ENCODE data around the gene TEKT5.

TEKT5 gene

GRCh38 chr16:10610499-10611184, 84.1 kb downstream of the TEKT5 start:
- no peak for DNase-seq (ENCODE audit: low read depth in 3 of 3)

DNA sequence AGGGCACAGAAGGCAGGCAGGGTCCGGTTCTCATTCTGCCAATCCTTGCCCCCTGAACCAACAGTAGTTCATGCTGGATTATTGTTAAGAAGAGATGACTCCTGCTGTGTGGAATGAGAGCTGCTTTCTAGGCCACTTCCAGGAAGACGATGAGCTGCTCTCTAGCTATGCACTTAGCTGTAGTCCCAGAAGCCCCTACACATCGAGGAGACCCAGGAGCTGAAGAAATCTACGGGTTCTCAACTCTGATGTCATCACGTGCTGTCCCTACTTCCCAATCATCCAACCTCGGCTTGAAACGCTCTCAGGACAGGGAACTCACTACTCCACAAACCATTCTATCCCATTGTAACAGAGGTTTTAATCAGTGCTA, 85.3 kb downstream of the TEKT5 start:
- no peak for DNase-seq (ENCODE audit: low read depth in 3 of 3)

DNA sequence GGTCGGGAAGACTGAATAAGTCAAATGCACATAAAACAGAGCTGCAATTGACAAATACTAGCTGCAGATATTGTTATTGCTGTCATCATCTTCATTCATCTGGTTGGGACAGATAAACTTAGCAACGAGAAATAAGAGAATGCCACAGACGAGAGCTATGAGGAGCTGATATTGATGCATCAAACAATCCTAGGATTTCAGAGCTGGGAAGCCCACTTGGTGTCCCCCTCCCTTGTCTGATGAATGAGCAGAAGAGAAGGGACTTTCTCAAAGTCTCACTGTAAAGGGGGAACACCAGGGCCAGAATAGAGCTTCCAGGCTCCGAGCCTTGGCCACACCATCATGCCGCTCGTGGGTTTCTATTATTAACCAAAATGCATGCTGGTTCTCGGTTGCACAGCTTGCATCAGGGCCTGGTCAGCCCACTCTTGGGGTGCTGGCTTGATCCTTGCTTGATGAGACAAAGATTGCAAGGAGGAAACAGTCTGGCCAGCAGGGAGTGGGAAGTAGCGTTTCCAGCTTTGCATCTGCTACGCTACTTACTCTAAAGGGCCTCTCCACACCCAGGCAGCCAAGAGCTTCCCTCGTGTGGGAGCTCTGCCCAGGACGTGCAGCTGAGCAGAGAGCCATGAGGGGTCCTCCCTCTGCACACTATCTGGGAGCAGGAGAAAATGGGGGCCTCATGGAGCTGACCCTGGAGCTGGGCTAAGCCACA, 85.9 kb downstream of the TEKT5 start:
- DNase-seq (ENCODE audit: low read depth in 3 of 3): no peak

- no peak for DNase-seq (ENCODE audit: low read depth in 3 of 3)
Measured at GRCh38 chr16:10607157-10607556, 87.6 kb downstream of the TEKT5 start.

DNA sequence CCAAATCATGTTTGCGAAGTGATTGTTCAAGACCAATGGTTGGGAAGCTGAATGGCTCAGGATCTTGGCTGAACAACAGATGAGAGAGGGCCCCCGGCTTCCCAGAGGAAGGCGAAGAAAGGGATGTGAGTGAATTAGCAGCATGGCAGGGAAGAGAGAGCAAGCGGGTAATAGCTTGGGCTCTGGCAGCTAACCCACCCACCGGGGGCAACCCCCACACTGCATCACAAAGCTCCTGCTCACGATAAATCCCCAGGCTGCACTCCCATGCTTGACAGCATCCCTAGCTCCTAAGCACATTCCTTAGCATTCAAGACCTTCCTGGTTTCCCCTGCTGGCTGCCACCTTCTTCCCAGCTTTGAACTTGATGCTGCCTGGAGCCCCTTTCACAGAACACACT, 88.1 kb downstream of the TEKT5 start:
- no peak for DNase-seq (ENCODE audit: low read depth in 3 of 3)

GRCh38 chr16:10605636-10606035, 89.1 kb downstream of the TEKT5 start:
- no peak for DNase-seq (ENCODE audit: low read depth in 3 of 3)

DNA sequence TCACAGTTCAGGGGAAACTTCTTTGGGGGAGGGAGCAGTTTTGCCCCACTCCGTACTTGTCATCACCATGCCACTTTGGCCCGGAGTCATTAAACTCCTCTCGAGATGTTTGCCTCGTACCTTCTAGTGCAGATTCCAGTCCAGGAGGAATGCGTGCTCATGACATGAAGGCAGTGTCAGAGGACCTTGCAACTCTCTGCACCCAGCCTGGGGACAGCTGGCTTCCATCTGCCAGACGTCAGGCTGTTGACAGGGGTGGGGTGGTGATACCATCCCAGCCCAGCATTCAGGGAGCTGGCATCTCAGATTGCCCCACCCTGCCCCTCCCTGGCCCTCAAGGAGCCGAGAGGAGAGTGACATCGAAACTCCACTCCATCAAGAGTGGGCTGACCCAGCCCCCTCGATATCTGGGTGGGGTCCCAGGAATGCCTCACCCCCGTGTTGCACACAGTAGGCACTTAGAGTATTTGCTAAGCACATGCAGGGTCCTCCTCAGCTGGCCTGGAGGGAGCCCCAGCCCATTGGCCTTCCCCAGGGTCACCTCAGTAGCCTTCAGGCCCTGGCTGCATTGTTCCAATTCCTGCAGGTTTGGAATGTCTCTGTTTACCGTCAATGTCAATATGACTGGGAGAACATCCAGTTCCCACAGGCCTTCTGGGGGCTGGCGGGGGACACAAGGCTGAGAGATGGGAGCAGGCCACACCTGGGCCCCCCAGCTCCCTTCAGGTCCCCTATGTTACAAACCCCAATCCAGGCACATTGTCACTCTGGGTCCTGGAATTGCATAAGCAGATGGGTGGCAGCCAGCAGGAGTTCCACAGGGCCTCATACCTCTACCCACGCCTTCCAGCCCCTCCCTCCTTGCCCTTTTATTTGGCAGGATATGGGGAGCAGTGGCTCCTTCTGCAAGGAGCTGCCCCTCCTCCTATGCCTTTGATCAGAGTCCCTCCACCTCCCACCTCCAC, 93.0 kb downstream of the TEKT5 start:
- DNase-seq (ENCODE audit: low read depth in 3 of 3): no peak

DNA sequence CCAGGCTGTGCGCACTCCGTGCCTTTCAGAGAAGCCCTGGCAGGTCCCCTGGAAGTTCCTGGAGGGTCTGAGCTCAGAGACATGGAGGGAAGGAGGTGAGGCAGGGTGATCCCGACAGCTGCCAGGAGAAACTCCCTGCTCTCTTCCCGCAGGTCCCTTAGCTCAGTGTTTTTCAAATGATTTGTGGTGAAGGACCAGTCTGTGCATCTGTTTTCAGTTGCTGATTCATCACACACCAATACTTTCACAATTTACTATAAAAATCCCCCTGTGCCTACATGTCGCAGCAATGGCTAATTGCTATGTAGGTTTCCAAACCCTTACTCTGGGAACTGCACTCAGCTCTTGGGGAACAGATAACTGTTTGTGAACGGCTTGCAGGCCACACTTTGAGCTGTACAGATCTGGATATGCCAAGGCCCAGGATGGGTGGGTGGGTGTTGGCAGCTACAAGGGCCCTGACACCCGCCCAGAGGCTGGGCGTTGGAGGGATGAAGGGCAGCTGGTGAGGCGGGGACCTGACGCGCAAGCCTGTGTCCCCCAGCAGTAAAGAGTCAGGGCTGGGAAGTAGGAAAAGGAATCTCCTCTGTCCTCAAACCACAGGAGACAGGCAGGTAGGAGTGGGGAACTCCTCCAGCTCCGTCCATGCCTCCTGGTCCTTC, 93.8 kb downstream of the TEKT5 start:
- no peak for DNase-seq (ENCODE audit: low read depth in 3 of 3)

GRCh38 chr16:10599626-10600025, 95.1 kb downstream of the TEKT5 start:
- DNase-seq (ENCODE audit: low read depth in 3 of 3): no peak

- DNase-seq (ENCODE audit: low read depth in 3 of 3): no peak
Measured at GRCh38 chr16:10598157-10598556, 96.6 kb downstream of the TEKT5 start.

DNA sequence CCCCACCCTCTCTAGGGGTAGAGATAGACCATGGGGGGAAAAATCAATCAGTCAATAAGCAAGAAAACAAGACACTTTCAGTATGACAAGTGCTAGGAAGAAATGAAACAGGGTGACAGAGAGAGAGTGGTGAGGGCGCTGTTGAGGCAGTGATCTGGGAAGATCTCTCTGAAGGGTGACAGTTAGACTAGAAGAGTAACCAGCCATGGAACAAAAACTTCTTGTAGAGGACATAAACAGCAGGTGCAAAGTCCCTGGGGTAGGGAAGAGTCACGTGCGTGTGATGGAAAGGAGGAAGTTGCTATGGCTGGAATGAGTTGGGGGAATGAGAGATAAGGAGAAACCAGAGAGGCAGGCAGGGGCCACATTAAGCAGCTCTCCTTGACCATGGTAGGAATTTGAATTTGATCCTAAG, 97.5 kb downstream of the TEKT5 start:
- no peak for DNase-seq (ENCODE audit: low read depth in 3 of 3)

- no peak for DNase-seq (ENCODE audit: low read depth in 3 of 3)
Measured at GRCh38 chr16:10594312-10594950, 100.3 kb downstream of the TEKT5 start.

DNA sequence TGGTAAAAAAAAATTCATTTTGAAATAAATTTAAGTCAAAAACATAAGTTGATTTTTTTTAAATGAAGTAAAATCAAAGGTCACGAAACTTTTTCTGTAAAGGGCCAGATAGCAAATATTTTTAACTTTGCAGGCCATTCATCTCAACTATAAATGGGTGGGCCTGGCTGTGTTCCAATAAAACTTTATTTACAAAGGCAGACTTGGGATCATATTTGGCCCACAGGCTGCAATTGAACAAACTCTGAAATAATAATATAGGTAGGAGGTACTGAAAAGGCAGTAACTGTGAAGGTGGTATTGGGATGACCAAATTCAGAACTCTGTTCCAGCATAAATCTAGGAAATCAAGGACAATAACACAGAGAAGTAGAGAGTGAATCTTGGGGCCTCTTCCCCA, 102.1 kb downstream of the TEKT5 start:
- DNase-seq (ENCODE audit: low read depth in 3 of 3): no peak

DNA sequence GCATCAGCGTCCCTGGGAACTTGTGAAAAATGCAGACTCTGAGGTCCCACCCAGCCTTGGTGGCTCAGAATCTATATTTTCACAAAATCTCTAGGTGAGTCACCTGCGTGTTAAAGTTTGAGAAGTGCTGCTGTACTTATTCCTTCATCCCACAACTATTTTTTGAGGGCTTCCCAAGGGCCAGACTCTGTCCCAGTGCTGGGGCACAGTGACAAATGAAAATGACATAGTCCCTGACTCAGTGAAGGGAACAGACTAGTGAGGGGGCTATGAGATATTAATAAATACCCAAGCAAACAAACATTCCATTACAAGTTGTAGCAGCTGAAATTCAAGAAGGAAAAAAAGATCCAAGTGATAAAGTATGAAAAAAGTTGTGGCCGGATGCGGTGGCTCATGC, 104.4 kb downstream of the TEKT5 start:
- no peak for DNase-seq (ENCODE audit: low read depth in 3 of 3)

GRCh38 chr16:10589109-10589508, 105.6 kb downstream of the TEKT5 start:
- DNase-seq (ENCODE audit: low read depth in 3 of 3): no peak

GRCh38 chr16:10587622-10588021, 107.1 kb downstream of the TEKT5 start:
- DNase-seq (ENCODE audit: low read depth in 3 of 3): no peak

DNA sequence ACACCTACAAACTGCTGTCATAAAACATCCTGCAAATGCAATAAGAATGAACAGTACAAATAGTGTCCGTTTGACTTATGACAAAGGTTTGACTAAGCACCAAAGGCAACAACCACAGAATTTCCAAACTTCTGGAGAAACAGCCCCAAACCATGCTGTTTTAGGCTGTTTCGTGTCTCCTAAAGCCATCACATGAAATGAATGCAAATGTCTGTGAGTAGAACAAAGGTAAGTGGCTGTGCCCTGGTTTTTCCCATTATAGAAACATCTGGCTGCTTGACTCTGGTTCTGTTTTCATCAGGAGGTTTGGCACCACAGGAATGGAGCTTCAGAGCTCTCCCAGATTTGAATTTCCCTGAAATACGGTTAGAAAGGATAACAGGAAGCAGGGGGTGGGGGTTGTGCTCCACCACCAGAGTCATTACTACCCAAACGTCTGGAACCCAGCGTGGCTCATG, 109.7 kb downstream of the TEKT5 start:
- DNase-seq (ENCODE audit: low read depth in 3 of 3): no peak

- no peak for DNase-seq (ENCODE audit: low read depth in 3 of 3)
Measured at GRCh38 chr16:10583269-10583668, 111.5 kb downstream of the TEKT5 start.

- DNase-seq (ENCODE audit: low read depth in 3 of 3): no peak
Measured at GRCh38 chr16:10581507-10581906, 113.2 kb downstream of the TEKT5 start.

GRCh38 chr16:10580883-10581247, 113.9 kb downstream of the TEKT5 start:
- no peak for DNase-seq (ENCODE audit: low read depth in 3 of 3)
